ENCODE measurements around the gene FRMD3.
A peak's percentile ranks its signal among the peaks of the same experiment; 100 is the strongest.

Gene FRMD3

DNA sequence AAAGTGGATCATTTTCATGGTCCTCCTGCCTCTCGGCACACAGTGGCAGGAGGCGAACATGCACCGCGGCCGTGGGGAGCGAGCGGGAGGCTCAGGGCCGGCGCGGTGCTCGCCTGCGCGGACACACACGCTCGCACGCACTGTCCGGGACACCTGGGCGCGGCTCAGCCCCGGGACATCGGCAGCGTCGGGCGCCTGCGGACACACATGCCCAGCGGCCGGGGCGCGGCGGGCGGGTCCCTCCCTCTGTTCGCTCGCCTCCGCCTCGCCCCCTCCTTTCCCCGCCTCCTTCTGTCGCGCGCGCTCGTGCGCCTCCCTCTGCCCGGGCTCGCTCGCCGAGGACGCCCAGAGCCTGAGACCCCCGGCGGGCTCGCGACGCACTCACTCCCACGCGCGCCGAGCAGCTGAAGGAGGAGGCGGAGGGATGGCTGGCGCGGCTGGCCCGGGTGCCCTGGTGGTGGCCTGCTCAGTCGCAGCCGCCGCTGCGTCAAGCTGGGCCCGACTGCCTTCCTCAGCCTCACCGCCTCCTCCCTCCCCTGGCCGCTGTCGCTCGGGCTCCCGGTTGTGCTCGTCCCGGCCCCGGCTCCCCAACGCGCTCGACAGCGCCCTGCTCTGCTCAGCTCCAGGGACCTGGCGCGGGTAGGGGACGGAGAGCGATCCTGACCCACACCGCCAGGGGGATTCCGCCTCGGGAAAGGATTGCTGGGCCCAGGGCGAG, at the start of gene FRMD3:
FRMD3 (minus strand) TSS at position 230 of the 718 bp plus-strand sequence; CDS start at position 60, 170 bp downstream.
- no peak for DNase-seq (ENCODE audit: low spot score)

DNA sequence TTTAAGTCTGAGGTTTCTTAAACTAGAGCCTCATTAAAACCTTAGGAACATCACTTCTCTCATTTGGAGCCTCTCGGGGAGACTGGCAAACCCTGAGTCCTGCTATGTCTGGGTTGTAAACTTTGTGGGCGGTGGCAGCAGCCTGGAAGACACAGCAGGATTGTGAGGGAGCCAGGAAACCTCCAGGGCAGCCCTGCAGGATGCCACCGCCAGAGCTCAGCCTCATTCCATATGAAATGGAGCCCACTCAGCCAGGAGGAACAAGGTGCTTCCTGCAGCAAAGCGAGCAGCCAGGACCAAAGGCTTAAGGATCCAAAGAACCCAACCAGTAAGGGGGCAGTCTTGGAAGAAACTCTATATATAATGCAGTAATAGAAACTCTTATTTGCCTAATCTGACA, 46.8 kb upstream of the FRMD3 start:
- DNase-seq (ENCODE audit: low spot score), result no peak

DNA sequence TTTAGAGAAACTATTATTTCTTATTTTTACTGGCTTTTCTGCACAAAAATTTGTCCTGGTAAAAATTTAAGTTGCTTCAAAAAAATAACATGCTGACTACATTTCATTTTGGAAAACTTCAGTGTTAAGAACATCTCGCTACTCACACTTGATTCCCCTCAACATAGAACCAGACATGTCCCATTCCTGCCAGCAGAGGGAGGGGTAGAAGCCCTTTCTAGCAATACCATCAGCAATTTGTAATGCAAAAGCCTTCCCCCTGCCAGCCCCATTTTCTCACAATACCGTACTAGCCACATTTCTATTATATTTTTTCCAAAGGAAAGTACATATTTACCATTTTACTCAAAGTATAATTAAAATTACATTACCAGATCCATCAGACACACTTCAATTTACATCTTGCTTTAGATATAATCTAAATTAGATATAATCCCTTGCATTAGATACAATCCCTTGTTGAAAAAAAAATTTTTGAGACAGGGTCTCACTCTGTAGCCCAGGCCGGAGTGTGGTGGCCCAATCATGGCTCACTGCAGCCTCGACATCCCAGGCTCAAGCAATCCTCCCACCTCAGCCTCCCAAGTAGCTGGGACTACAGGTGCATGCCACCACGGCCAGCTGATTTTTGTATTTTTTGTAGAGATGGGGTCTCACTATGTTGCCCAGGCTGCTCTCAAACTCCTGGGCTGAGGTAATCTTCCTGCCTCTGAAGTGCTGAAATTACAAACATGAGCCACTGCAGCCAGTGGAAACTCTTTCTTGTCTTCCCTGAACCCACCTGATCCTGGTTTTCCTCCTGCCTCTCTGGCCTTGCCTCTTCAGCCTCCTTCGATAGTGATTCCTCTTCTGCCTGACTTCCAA, 45.2 kb upstream of the FRMD3 start:
- peak; percentile 27 for DNase-seq (ENCODE audit: low spot score)

DNA sequence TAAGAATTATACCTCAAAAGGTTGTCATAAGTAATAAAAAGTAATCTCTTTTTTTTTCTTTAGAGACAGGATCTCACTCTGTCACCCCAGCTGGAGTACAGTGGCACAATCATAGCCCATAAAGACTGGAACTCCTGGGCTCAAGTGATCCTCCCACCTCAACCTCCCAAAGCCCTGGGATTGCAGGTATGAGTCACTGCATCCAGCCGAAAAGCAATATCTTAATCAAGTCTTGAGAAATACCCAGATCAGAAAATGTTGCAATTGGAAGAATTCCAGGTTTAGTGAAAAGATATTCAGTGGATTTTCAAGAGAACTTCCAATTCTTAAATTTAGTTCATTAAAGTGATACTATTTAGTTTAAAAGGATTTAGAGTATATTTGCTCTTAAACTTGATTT, 43.8 kb upstream of the FRMD3 start:
- DNase-seq (ENCODE audit: low spot score), result no peak

DNA sequence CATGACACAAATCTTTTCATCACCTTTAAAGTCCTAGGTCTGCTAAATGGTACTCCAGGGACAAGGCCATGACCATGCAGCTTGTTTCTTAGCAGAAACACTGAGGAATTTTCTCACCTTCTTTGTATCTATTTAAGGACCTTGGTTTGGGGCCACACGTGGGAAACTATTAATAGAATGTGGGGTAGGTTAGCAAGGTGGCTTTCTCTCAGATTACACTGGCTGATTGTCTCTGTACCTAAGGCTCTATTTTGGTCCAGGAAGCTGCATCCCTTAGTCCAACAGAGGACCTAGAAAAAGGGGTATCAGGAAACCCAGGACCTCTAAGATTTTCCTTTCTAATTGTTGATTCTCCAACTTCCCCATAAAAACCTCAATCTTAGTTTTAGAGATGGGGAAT, 36.3 kb upstream of the FRMD3 start:
- DNase-seq (ENCODE audit: low spot score), result no peak

DNA sequence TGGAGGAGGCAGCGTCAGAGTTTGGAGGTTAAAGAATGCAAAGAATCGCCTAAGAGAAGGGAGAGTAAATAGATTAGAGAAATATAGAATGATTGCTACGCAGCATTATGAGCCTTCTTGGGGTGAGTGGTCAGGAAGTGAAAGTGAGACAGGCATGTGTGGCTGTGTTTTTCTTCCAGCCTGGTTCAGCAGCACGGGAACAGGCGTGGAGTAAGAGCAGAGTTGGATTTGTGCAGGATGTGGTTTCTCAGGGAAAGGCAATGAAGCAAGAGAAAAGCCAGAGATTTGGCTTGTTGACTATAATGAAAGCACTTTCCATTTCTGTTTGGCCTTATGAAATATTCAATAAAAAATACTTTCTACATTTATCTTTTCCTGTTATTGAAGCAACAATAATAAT, 34.3 kb upstream of the FRMD3 start:
- no peak for DNase-seq (ENCODE audit: low spot score)

DNA sequence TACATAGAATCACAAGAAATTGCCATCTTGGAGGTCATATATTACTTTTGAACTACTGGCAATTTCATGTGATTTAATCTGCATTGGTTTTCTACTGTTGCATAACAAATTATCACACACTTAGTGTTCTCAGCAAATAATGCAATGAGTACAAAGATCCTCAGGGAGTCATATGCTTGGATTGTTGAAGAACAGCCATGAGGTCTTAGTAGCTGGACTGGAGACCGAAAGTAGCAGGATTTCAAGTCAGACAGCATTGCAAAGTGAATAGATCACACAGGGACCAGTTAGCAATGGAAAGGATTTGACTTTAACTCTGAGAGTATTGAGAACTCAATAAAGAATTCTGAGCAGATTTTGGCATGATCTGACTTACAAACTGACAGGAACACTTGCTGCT, 32.2 kb upstream of the FRMD3 start:
- DNase-seq (ENCODE audit: low spot score), result no peak

DNA sequence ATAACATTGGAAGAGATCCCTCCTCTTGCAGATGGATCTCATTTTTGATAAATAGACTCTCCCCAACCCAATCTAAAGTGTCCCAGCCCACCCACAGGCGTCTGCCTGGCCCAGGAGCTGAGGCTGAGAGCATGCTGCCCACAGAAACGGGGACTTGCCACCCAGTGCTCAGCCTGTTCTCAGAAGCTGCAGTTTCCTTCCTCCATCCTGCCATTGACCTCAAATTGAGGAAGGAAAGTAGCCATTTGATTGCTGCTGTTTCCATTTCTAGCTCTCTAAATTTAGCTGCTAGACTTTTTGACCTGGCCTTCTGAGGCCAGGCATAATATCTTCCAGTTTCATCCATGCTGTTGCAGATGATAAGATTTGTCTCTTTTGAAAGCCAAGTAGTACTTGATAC, 31.1 kb upstream of the FRMD3 start:
- no peak for DNase-seq (ENCODE audit: low spot score)

DNA sequence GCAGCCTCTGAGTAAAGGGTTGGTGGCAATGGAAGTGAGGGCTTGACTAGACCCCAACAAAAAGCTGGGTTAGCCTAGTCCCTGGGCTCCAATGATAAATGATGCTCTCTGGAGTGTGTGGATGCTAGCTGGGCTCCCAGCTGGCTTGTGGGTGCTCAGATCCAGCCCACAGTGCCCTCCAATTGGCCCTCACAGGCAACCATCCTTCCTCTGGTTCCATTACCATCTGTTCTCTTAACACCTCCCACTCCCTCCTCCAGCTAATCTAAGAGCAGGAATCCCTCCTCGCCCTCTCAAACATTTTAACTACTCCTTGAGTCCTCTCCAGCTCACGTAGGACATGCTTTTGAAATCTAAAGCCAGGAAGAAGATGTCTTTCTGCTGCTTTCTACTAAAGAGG, 25.2 kb upstream of the FRMD3 start:
- no peak for DNase-seq (ENCODE audit: low spot score)

DNA sequence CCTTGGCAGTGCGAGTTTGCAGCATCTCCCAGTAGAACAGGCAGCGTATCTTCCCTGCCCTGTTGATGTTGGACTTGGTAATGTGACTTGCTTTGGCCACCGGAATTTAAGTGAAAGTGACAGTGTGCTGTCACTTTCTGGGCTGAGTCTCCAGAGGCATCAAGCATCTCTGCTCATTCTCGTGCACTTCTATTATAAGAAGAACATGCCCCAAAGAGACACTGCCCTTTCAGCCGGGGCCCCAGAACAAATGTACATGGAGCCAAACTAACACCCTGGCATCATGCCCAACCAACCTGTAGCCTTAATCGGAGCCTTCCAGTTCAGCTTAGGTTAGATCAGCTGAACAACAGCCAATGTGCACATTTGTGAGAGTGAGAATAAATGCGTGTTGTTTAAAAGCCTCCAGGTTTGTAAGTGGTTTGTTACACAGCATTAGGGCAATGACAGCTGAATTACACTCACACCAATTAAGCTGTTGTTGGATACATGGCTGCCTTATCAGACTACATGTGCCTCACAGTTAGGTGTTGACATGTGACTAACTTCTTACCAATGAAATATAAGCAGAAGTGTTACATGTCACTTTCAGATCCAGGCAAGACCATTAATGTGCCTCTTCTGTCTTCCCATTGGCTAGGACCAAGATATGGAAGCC, 22.1 kb upstream of the FRMD3 start:
- no peak for DNase-seq (ENCODE audit: low spot score)

DNA sequence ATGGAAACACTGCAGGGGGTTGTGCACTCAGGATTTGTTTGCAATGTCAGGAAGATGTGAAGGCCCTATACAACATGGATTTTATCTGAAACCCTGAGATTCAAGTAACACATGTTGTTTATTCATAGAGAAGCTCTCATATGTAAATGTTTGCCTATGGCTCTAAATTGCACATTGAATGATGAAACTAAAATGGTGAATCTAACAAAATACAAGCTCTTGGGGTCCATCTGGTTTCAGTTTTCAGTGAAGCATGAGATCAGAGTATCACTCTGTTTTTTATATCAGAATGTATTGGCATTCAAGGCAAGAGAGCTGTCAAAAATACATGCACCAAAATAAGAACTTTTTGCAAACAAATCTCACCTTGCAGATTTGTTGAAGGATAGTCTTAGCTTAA, 19.6 kb upstream of the FRMD3 start:
- no peak for DNase-seq (ENCODE audit: low spot score)

DNA sequence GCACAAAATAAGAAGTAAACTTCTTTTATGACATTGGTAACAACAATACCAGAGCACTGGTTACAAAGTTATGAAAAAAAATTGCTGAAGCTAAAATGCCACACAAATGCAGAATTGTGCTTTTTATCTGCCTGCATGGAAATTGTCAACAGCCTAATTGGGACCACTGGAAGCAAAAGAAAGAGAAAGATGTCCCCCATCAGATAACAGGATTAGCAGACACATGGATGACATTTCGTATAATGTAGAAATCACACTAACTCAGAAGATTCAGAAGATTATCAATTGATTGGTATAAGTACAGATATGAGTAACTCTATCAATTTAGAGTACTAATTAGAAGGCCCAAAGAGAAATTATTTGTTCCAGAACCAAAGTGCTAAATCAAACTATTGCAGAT, 19.1 kb upstream of the FRMD3 start:
- DNase-seq (ENCODE audit: low spot score), result no peak

DNA sequence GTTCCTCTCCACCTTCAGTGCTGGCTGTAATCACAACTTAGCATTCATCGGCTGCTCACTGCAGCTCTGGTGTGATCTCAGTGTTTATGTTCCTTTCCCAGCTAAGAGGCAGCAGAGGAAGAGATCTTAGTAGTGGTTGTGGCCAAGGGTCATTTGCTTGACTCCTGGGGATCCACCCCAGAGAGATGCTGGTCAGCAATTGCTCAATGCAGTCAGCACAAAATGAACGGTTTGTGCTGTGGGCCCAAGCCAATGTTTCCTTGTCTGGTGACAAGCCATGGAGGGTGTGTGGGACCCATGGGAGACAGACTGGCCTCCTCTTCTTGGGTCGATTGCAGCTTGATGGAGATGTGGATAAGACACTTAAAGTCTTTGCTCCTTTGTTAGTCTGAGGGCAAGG, 16.1 kb upstream of the FRMD3 start:
- no peak for DNase-seq (ENCODE audit: low spot score)

DNA sequence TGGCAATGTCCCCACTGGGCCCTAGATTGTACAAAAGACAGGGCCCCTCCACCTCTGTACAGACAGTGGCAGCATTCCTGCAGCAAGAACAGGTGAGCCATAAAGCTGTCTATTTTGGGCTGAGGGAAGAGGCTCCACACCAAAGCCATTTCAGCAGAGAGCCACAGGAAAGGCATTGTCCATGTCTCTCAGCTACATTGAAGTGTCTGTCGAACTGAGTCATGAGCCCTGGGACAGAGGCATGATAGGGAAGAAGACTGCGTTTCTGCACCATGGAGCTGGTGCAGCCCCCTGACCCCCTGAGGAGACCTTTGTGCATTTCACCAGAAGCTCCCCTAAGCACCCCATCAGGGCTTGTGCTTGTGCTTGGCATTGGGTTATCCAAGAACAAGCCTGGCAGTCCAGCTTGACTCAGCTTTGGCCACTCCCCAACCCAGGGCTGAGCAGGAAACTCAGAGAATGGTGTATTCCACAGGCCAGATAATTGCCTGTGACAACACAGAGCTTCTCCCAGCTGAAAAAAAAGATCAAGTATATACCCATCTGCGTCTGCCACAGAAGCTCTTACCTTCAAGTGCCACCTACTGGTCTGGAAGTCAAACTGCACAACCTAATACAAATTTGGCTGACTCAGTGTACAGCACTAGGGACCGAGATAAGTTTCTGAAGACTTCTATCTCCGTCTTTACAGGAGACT, 5.9 kb upstream of the FRMD3 start:
- peak; percentile 7 for DNase-seq (ENCODE audit: low spot score)

DNA sequence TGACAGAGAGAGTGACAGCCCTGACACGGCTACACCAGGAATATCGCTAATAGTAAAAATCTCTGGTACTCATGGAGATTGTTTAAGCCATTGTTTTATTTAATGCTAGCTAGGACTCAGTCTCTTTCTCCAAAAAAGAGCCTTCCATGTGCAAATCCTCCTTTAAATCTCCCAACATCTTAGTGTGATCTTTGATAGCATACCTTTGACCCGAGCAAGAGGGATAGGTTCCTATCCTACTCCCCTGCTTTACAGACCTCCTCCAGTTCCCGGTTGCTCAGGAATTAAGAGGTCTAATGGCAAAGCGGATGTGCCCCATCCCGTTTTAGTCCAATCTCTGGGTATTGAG, 663 bp upstream of the FRMD3 start:
- DNase-seq (ENCODE audit: low spot score), result no peak

DNA sequence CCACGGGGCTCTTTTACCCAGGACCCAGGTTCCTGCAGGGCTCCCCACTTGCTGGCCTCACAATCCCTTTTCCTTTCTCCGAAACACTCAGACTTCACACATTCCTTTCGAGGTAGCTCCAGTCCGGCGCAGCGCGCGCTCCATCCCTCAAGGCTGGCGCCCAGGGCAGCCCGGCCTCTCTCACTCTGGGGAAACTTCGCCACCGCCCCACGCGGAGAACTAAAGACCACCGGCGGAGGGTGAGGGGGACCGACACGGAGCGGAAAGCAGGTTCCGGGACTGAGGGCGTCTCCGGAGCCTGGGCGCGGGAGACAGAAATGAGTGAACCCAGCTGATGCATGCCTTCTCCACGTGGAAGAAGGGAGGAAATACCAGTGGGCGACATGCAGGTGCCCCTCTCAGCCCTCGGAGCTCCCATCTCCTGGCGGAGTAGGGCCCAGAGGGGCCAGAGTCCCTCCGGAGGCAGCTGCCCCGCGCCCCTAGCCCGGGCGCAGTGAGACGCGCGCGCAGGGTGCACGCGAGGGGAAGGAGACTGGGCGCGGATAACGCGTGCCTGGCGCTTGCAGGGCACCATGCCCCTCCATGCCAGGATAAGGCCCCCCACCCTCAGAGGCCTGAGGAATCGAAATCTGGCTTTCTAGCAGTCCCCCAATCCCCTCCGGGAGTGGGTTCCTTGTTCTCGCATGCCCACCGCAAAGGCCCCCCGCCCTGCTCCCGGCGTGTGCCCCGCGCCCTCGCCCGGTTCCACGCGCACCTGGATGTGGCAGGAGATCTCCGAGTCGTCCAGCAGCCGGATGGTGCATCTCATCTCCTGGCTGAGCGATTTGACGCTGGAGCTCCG, 650 bp downstream of the FRMD3 start:
- DNase-seq (ENCODE audit: low spot score), result no peak

DNA sequence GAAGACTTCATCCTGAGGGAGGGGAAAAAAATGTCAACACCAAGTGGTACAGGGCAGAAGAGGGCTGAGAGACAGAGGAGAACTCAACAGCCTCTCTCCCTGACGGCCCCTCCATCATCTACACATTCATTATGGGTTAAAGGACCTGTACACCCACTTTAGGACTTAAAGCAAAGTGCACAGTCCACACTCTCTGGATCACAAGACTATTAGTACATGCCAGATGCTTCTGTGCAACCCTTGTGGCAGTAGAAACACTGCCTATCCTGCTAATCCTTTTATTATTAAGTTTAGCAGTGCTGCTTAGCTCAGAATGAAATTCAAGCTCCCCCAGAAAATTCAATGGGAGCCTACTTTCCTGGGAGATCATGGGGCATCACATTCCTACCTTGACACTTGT, 1.9 kb downstream of the FRMD3 start:
- no peak for DNase-seq (ENCODE audit: low spot score)

DNA sequence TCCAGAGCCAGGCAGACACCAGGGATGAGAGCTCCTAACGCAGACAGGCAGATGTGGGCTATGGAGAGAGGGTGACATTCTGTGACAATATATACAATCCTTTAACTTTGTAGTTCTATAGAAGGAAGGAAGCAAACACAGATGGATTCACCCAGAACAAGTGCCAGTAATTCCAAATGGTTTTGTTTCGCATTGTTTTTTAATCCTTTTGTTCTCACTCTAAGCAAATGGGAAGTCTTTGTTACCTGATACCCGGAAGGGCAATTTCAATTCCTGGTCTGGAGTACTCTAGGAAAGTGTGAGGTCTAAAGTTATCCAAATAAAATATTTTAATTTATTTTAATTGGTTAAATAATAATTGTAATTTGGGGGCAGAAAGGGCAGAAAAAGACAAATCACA, 2.5 kb downstream of the FRMD3 start:
- no peak for DNase-seq (ENCODE audit: low spot score)

DNA sequence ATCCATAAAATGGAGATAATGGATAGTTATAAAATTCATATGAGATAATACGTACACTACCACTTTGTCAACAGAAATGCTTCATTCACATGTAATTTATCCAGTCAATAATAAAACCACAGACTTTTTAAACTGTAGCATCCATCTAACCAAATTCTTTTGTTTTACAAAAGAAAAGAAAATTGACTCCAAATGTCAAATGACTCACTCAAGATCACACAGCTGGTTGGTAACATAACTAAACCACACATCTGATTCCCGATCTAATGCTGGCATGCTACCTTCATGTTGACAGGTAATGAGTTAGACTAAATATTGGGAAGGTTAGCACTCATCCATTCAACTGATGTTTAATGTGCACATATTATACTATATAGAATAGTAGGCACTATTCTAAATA, 4.9 kb downstream of the FRMD3 start:
- no peak for DNase-seq (ENCODE audit: low spot score)

DNA sequence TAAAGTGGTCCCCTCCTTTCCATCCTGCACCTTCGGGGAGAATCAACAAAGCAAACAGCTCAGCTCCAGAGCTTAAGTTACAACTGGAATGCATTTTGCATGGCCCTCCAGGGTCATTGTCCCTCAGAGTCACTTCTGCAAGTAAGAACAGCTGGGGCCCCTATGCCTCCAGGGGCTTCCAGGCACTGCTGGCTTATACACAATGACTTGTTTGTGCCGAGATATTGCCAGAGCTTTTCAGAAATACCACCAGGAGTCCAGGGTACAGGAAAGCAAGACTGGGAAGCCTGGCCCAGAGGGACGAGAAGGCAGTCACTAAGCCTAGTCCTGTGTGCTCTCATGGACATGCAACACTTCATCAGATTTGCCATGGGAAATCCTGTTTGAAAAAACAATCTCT, 11.3 kb downstream of the FRMD3 start:
- no peak for DNase-seq (ENCODE audit: low spot score)

DNA sequence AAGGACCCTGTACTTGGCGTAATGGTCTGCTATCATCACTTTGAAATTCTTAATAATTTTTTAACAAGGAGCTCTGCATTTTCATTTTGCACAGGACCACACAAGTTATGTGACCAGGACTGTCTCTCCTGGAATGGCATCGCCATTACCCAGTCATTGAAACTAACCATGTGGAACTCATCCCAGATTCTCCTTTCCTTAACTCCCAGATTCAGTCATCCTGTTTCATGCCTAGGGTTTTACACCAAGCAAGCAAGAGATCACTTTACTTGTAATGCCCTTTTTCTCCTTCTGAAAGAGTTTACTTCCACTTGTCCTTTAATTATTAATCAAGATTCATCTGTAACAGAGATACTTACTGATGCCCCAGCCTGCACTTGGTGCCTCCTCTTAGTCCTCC, 12.0 kb downstream of the FRMD3 start:
- no peak for DNase-seq (ENCODE audit: low spot score)

DNA sequence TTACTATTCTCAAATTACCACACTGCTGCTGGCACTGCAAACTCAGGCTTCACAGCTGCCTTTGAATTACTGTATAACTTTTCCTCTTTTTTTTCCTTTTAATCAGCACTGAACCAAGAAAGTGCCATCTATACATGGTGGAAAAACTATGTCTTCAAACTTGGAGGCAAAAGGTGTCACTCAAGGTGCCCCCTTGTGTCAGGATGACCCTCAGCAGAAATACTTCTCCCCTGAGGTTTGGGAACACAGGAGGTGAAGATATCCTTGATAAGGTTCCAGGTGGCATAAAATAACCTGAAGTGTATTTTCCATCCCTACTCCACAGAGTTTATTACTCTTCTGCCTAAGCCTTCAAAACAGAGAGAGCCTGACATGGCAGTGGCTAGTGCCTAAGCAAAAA, 14.5 kb downstream of the FRMD3 start:
- no peak for DNase-seq (ENCODE audit: low spot score)
